Left renal cortex interstitium (tissue), 4 donors: ENCODE results near the gene DYDC2. TPM values are rescaled to one million over a fixed set of nuclear protein-coding genes. Genes with fewer than 3 reads are reported as not detected.

ENCODE experiments used
- DNase-seq, 4 donors: peaks; one replicate each; pipeline ENCODE4 v3.0.0-alpha.2; 2013; ENCODE audit warnings: low read depth in 4 of 4, low spot score in 2 of 4, missing footprints in 1 of 4
- polyA plus RNA-seq, 4 donors: library from polyadenylated mRNA; unstranded; fragments of 120-200 nt; gene quantifications; one replicate each; pipeline ENCODE4 v1.2.1, GENCODE V29; 2013; ENCODE audit not compliant: insufficient read length in 4 of 4

DYDC2 gene
- polyA plus RNA-seq, 4 donors: 1.4 to 2.7 (median 1.6) TPM

DNA sequence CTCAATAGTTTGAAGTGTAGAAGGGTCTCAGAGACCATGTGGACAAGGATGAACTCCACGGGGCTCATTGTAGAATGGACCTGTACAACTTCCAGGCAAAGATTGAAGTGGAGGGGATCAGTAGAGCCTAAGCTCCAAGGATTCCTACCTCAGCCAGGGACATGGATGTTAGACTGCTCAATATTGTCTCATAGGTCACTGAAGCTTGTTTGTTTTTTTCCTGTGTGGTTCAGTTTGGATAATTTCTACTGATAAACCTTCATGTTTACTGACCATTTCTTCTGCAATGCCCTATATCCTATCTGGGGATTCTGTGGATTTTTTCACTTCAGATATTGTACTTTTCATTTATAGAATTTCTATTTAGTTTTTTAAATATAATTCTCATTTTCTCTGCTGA is 8.9 kb downstream of the DYDC2 start:
- DNase-seq: no peak

DNA sequence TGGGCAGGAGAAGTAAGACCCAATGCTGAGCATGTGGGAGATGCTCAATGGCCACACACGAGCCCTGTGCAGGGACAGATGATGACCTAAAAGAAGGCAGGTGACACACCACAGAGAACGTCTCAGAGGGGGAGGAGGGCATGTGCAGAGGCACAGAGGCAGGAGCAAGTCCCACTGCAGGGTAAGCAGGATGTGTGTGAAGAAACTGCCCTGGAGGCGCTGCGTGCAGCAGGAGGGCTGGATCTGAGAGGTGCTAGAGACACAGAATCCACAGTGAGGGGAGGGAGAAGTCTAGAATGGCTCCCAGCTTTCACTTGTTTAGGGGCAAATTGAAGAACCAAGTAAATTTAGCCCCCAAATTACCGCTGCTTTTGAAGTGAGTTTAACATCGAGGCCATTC is 14.9 kb downstream of the DYDC2 start:
- DNase-seq: no peak

DNA sequence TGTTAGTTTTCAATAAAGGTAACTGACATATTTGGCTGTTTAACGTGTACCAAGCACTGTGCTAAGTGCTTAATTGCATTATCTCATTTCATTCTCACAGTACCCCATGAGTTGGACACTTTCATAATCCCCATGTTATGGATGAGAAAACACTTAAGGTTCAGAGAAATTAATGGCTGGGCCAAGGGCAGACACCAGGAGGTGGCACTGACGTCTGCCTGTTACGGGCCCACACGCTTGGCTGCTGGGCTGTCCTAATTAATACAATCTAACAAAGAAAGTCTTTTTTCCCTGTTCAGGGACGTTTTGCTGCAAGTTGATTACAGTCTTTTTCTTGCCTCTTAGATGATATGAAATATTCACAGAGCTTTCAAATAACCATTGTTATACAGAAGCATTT is 16.1 kb downstream of the DYDC2 start:
- no peak for DNase-seq

DNA sequence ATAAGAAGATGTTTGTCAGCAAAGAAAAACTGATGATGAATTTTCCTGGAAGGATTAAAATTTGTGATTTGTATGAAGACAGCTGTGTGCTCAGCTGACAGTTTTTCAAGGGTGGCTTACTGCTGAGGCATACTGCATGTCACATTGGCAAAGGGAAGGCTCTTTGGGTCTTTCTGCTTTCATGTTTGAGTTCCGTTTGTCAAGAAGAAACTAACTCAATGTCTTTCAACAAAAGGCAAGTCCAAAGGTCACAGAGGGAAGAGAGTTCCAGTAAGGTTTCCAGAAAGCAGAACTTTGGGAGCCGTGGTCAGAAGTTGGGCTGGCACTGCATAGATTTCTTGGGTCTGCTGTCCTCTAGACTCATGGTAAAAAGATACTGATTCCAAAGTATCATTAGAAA is 16.9 kb downstream of the DYDC2 start:
- DNase-seq: no peak

DNA sequence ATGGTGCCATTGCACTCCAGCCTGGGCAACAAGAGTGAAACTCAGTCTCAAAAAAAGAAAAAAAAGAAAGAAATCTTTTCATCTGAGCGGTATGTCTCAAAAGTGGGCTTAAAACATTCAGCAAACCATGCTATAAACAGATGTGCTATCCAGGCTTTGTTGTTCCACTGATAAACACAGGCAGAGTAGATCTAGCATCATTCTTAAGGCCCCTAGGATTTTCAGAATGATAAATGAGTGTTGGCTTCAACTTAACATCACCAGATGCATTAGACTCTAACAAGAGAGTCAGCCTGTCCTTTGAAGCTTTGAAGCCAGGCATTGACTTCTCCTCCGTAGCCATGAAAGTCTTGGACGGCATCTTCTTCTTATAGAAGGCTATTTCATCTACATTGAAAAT is 23.1 kb downstream of the DYDC2 start:
- no peak for DNase-seq

DNA sequence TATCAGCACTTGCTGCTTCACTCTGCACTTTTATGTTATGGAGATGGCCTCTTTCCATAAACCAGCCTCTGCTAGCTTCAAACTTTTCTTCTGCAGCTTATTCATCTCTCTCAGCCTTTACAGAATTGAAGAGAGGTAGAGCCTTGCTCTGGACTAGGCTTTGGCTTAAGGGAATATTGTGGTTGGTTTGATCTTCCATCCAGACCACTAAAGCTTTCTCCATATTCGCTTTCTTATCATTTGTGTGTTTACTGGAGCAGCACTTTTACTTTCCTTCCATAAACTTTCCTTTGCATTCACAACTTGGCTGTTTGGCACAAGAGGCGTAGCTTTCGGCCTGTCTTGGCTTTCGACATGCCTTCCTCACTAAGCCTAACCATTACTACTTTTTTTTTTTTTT is 23.6 kb downstream of the DYDC2 start:
- DNase-seq: no peak

DNA sequence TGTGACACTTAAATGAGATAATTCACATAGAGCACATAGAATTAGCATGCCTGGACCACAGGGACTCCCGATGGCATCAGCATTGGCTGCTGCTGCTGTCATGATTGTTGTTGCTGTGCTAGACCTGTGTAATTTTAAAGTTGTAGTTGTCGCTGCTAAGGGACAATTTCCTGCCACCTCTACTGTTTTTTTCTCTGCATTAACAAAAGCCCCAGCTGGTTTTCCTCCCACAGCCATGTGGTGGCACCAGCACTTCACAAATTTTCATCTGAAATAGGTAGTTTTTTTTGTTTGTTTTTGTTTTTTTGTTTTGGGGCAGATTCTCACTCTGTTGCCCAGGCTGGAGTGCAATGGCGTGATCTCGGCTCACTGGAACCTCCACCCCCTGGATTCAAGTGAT is 26.4 kb downstream of the DYDC2 start:
- peak in 1 of 4 donors; percentile 45 for DNase-seq

GRCh38 chr10:80390740-80391139 is 34.2 kb downstream of the DYDC2 start:
- DNase-seq: no peak

DNA sequence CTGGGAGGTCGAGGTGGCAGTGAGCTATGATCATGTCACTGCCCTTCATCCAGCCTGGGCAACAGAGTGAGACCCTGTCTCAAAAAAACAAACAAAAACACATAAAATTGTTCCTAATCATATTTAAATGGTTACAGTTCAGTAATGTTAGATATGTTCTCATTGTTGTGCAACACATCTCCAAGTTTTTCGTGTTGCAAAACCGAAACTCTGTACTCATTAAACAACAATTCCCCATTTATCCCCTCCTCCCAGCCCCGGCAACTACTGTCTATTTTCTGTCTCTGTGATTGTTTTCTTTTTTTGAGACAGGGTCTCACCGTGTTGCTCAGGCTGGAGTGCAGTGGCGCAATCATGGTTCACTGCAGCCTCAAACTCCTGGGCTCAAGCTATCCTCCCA is 35.7 kb downstream of the DYDC2 start:
- DNase-seq: no peak

DNA sequence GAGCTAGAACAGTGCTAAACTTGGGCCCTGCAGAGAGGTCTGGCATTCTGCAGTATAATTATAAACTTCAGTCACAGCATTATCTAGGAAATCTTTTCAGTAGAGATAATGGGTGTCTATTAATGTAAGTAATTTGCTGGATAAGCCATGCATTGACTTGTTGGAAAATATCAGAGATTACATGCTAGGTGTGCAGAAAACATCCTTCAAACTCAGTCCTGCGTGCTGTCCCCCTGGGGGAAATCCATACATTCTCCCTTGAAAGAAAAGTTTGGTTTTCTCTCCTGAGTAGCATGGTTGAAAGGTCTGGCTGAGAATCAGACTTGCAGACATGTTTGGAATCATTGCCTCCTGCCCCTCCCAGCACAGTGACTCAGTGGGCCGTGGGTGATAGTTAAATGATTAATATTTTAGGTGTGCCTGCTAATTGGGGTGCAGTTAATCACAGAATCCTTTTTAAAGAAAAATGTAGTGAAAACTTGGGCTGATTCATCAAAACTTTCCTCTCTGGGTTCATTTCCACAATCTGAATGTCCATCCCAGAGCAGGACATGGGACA is 37.9 kb downstream of the DYDC2 start:
- no peak for DNase-seq

- DNase-seq: no peak
Observed at GRCh38 chr10:80397014-80397413, 40.4 kb downstream of the DYDC2 start.

- DNase-seq: no peak
Observed at GRCh38 chr10:80400136-80400804, 43.7 kb downstream of the DYDC2 start.

- no peak for DNase-seq
Observed at GRCh38 chr10:80405035-80405434, 48.5 kb downstream of the DYDC2 start.

DNA sequence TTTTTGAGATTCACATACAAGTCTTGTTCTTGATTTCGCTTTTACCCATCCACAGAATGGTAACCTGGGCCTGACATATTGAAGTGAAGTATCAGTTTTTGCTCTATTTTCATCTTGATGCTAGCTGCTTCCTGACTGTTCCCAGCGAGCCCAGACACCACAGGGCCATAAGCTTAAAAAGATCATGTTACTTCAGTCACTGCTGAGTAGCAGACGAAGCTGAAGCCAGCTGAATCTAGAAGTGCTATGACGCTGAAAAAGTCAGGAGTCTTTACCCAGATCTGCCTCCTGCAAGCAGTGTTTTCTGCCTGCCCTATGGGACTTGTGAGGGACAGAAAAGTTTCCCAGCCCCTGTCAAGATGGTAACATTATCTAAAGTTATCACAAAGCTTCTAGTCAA is 49.0 kb downstream of the DYDC2 start:
- no peak for DNase-seq

- no peak for DNase-seq
Observed at GRCh38 chr10:80406204-80406603, 49.6 kb downstream of the DYDC2 start.

DNA sequence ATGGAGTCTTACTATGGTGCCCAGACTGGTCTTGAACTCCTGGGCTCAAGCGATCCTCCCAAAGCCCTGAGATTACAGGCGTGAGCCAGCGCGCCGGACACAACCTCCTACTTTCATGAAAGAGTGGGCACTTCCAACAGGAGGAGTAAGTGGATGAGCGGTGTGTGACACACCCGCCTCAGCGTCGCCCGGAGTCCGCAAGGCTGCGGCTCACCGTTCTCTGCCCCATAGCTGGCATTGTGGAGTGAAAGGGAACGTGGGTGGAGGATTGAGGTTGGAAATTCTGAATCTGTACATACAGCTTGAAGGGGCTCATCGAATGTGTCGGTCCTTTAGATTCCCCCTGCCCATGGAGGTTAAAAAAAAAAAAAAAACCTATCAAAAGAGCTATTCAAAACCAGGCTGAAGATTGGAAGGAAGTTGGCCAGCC is 51.2 kb downstream of the DYDC2 start:
- DNase-seq: no peak

DNA sequence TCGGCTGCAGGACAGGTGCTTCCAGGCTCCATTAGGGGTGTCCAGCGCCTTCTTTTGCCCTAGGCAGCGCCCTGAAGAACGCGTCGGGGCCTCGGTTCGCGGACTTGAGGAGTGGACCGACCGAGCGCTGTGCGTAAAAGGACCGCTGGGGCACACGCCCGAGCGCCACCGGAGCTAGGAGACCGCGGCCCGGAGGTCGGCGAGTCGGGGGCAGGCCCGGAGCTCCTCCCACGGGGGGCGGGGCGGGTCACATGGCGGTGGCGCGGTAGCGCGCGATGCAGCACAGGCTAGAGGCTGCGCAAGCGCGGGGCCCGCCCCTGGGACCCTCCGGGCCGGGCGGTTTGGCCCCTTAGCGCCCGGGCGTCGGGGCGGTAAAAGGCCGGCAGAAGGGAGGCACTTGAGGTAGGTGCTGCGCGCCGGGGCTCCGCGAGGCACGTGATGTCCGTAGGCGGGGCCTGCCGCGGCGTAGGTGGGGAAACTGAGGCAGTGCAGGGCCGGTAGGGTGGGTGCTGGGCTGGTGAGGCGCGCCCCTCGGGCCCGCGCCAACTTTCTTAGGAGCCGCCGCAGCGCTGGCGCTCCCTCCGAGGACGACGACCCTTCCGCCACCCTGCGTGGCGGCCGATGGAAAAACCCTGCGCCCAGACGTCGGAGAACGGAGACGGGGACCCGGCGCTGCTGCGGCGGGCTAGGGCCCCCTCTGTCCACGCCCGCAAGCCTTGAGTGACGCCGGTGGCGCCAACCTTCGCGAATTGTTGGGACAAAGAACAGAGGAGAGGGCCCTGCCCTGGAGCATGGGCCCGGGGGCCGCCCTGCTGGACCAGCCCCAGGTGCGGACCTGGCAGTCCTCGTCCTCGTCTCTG is 51.9 kb downstream of the DYDC2 start, which contains the start of gene PRXL2A:
Gene PRXL2A, plus strand, starts transcription at position 310 of the 860 bp plus-strand sequence. CDS start 11,917 bp downstream, outside the sequence.
- peak; percentile 65 to 75 (median 70) for DNase-seq

DNA sequence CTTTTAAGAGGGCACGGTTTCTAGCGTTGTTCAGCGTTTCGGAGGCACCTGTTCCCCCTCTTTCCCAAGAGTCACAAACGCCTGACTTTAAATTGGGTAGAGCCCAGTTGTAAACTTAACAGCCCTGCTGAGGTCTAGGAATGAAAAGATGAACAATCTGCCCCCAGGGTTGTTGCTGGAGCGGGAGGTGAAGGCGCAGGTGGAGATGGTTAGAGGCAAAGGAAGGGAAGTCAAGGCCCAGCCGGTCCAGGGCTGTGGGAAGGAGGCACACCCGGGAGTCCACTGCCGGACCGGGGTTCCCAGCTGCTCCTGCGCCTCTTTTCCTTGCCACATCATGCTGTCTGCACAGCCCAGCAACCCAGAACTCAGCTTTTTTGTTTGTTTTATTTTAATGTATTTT is 52.5 kb downstream of the DYDC2 start:
- DNase-seq: no peak

DNA sequence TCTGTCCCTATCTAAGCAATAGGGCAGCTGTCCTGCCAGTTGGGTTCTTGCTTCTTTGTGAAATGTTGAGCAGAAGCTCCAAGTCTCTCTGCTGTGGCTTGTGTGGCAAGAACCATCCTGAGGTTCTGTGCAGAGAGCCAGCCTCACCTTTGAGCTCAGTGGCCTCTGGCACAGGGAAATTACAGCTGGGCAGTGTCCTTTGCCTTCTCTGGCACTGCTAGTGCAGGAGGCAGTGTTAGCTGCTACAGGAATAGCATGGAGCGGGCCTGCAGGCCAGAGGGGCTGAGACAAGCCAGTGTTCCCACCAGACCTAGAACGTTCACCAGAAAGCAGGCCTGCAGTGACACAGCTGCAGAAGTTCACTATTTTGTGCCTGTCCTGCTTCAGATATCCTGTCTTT is 53.5 kb downstream of the DYDC2 start:
- DNase-seq: no peak

GRCh38 chr10:80410578-80411145 is 54.1 kb downstream of the DYDC2 start:
- DNase-seq: no peak

DNA sequence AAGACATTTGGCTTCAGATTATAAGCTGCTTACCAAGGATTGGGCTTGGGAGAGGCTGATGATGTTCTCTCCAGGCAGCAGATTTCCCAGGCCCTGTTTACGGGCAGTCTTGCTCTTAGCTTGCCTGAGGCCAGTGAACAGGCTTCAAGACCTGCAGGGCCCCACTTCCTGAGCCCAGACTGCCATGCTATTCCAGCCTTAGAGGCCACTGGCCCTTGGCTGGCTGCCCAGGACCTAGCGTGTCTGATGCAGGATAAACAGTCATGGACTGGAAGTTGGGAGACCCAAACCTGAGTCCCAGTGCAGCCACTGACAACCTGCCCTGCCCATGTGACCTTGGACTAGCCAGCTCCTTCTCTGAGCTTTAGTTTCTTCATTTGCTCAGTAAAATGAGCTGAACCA is 54.7 kb downstream of the DYDC2 start:
- DNase-seq: no peak
